GM19397 (cell line): ENCODE results near the gene HACL1.
"Not testable (repeated sequence)": the region's sequence is repeated elsewhere in the genome, so short reads cannot be mapped to it uniquely, and the experiment has no call there.

Experiments used
- ATAC-seq: cut with Tn5 transposase; IDR thresholded peaks from one replicate; pipeline ENCODE4 v1.9.1; 2021; ENCODE audit warnings: mild to moderate bottlenecking, moderate library complexity; ENCODE audit not compliant: unreplicated experiment

Gene HACL1

GRCh38 chr3:15630646-15631350 is 29.4 kb upstream of the HACL1 start:
- ATAC-seq, result peak; percentile 41

GRCh38 chr3:15629860-15630597 is 28.7 kb upstream of the HACL1 start:
- ATAC-seq, result peak; percentile 93

- no peak for ATAC-seq
Measured at GRCh38 chr3:15628967-15629366, 27.6 kb upstream of the HACL1 start.

DNA sequence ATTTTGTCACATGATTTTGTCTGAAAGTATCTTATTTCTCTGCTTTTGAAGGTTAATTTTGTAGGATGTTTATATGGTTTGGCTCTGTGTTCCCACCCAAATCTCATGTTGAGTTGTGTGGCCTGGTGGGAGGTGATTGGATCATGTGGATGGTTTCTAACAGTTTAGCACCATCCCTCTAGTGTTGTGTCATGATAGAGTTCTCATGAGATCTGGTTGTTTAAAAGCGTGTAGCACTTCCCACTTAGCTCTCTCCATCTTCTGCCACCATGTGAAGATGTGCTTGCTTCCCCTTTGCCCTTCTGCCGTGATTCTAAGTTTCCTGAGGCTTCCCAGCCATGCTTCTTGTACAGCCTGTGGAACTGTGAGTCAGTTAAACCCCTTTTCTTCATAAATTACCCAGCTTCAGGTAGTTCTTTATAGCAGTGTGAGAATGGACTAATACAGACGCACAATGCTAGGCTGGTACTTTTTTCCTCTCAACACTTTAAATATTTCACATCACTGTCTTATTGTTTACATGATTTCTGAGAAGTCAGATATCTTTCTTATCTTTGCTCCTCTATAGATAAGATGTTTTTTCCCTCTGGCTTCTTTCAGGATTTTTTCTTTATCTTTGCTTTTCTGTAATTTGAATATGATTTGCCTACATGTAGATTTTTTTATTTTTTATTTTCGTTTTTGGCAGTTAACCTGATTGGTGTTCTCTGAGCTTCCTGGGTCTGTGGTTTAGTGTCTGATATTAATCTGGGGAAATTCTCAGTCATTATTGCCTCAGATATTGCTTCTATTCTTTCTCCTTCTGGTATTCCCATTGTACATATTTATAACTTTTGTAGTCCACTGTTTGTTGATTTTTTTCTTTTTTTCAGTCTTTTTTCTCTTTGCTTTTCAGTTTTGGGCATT is 22.4 kb upstream of the HACL1 start:
- ATAC-seq, result no peak

- not testable (repeated sequence) for ATAC-seq
Measured at GRCh38 chr3:15619659-15620464, 18.5 kb upstream of the HACL1 start.

DNA sequence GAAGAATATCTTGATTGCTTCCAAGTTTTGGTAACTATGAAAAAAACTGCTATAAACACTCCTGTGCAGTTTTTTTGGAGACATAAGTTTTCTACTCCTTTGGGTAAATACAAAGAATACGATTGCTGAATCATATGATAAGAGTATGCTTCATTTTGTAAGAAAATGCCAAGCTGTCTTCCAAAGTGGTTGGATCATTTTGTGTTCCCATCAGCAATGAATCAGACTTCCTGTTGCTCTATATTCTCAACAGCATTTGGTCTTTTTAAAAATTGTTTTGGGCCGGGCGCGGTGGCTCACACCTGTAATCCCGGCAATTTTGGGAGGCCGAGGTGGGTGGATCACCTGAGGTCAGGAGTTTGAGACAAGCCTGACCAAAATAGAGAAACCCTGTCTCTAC is 14.7 kb upstream of the HACL1 start:
- ATAC-seq, result no peak

DNA sequence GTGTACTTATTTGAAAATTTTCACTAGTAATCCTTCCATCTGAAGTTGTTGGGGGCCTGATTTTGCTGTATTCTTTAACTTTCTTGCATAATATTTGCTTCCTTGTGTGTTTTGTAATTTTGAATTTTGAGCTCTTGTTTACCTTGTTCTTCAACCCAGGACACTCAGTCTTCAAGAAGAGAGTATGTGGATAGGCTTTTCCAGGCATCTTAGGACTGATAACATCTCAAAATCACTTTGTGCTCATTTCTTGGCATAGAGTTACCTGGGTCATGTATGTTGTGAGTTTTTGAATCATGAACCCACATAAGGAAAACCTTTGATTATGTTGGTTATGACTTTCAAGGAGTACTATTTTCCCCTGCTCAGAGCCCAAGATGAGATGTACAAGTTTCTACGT is 13.6 kb upstream of the HACL1 start:
- no peak for ATAC-seq

DNA sequence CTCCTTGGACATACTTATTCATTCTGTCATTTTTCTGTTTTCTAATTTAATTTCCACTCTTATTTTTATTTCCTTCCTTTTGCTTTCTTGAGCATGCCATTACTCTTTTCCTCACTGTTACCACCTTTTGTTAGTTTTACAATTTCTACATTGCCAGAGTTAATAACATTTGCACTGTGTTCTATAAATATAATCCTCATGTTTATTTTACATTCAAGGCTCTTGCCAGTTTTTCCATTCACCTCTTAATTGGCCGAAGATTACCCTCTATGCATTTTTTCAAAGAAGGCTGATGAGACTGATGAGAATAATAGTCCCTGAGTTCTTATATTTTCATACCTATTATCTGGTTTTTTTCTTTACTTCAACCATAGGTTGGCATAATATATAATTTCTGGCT is 10.6 kb upstream of the HACL1 start:
- no peak for ATAC-seq

- no peak for ATAC-seq
Measured at GRCh38 chr3:15611018-15611417, 9.6 kb upstream of the HACL1 start.

GRCh38 chr3:15610082-15610759 is 8.9 kb upstream of the HACL1 start:
- ATAC-seq, result no peak

DNA sequence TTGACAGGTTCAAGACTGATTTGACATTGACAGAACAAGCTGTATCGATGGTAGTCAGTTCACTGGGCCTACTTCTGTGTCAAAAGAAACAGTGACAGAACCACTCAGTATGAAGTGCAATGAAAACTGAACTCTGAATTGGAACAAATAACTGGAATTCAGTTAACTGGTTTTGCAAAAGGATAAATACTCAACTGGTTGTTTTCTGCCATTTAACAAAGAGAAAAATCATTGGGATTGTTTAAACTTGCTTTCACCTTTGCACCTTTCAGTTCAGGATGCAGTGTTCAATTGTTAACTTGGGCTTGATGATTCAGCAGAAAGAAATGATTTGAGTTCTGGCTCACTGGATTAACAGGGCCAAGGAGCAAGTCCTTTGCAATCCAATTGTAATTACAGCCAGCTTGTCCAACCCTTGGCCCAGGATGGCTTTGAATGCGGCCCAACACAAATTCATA is 5.1 kb upstream of the HACL1 start:
- ATAC-seq, result no peak

GRCh38 chr3:15604584-15604983 is 3.2 kb upstream of the HACL1 start:
- ATAC-seq, result not testable (repeated sequence)

GRCh38 chr3:15602816-15603215 is 1.4 kb upstream of the HACL1 start:
- not testable (repeated sequence) for ATAC-seq

GRCh38 chr3:15602146-15602536 is 772 bp upstream of the HACL1 start:
- ATAC-seq, result peak; percentile 16

DNA sequence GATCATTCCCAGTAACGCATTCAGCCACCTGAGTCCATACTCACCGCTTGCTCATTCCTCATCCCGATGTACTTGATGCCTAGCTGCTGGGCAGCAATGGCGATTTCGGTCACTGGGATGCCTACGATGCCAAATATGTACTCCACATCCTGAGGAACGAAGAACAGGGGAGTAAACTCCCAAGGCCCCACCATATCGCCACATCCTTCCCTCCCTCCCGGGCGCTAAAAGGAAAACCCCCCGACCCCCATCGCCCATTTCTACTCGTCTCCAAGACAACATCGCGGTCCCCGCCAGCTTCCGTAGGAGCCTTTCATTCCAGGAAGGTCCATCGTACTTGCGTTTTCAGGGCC is 347 bp downstream of the HACL1 start:
- ATAC-seq, result peak; percentile 14

GRCh38 chr3:15595955-15596354 is 5.4 kb downstream of the HACL1 start:
- no peak for ATAC-seq

- no peak for ATAC-seq
Measured at GRCh38 chr3:15592968-15593367, 8.4 kb downstream of the HACL1 start.

- ATAC-seq, result no peak
Measured at GRCh38 chr3:15591928-15592327, 9.4 kb downstream of the HACL1 start.

DNA sequence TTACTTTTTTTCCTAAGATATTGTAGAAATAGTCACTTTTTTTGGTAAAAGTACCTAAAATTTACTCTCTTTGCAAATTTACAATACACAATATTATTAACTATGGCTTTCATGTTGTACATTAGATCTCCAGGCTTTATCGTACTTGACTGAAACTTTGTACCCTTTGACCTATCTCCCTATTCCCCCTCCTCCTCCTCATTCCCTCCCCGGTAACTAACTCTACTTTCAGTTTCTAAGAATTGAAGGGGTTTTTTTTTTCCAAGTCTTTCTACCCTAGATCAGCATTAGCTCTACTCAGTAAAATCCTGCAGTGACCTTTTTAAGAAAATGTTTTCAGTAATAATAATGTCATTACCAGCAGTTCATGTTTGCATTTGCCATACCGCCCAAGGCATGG is 10.1 kb downstream of the HACL1 start:
- no peak for ATAC-seq
